Activated naive CD8-positive, alpha-beta T cell treated with anti-CD3 and anti-CD28 coated beads, Interleukin-2, amount 10 ng/mL, durations not matched to agents 7 days and 5 days (primary cell): Measurements from ENCODE around the gene LRCH4. TPM values are rescaled to one million over a fixed set of nuclear protein-coding genes. Genes with fewer than 3 reads are reported as not detected.
A peak's percentile ranks its signal among the peaks of the same experiment; 100 is the strongest.
"Not testable (repeated sequence)": the region's sequence is repeated elsewhere in the genome, so short reads cannot be mapped to it uniquely, and the experiment has no call there.

ENCODE experiments used
- ATAC-seq: fragments of 150-1000 bp; cut with Tn5 transposase; one replicate; pipeline ENCODE4 v1.10.0; 2021; ENCODE audit warnings: low read depth, moderate library complexity
- POLR2A ChIA-PET: fragments of 350-600 bp; sonication (Branson Sonifier 250); formaldehyde crosslinking; loops from one replicate; lab custom pipeline; 2021; ENCODE audit warnings: antibody characterized with exemption; lab: Charles Lee
- DNase-seq: peaks from one replicate; pipeline ENCODE4 v3.0.0; 2021
- H3K27ac Mint-ChIP-seq: one replicate; pipeline ENCODE4 v1.8.0; 2022; ENCODE audit warnings: mild to moderate bottlenecking, mixed read lengths
- H3K27me3 Mint-ChIP-seq: one replicate; pipeline ENCODE4 v1.8.0; 2022; ENCODE audit warnings: mild to moderate bottlenecking, moderate library complexity, mixed read lengths
- H3K36me3 Mint-ChIP-seq: one replicate; pipeline ENCODE4 v1.8.0; 2021; ENCODE audit warnings: mild to moderate bottlenecking, mixed read lengths
- H3K4me1 Mint-ChIP-seq: one replicate; pipeline ENCODE4 v1.8.0; 2021; ENCODE audit warnings: mixed read lengths
- H3K4me3 Mint-ChIP-seq: one replicate; pipeline ENCODE4 v1.8.0; 2022; ENCODE audit warnings: mild to moderate bottlenecking, moderate library complexity, mixed read lengths
- H3K9me3 Mint-ChIP-seq: one replicate; pipeline ENCODE4 v1.8.0; 2021; ENCODE audit warnings: mixed read lengths
- total RNA-seq, 2 experiments: library from RNA; stranded (reverse); gene quantifications; one replicate each; pipeline ENCODE4 v1.2.3, GENCODE V29; 2021

Gene LRCH4
- total RNA-seq, 2 experiments from 2014 or later: 239 to 258 TPM

DNA sequence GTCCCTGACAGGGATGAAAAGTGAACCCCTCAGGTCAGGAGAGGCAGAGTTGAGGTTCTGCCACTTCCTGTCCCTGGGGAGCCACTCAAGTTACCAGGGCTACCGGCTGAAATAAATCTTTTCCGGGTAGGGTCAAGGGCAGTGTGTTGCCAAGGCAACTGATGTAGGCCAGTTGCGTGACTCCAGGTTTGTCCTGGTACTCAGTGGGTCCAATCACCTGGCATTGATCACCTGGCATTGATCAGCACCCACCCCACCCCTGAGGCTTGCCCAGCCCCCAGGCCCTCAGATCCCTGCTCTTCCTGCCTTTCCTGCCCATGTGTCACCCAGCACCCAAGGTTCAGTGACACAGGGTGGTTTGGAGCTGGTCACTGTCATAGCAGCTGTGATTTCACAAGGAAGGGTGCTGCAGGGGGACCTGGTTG lies 18.2 kb downstream of the LRCH4 start:
- Mint-ChIP-seq H3K27ac (peak overlapping the region; percentile 79), H3K36me3 (peaks cover 8% of the 10 kb centered on the region), H3K4me1 (peaks cover 33% of the 10 kb centered on the region), H3K27me3 (no peaks in the 10 kb centered on the region), H3K9me3 (no peaks in the 10 kb centered on the region), H3K4me3 (peak overlapping the region; percentile 13)
- ATAC-seq (no peak), DNase-seq (no peak)
- POLR2A ChIA-PET: interaction anchor here (1.2 to 7.3 kb wide), 4 partner anchors 17 to 59 kb away, joined by 3 to 89 read pairs (median 4); partner anchors contain the start of genes FBXO24, LRCH4 and MOSPD3

DNA sequence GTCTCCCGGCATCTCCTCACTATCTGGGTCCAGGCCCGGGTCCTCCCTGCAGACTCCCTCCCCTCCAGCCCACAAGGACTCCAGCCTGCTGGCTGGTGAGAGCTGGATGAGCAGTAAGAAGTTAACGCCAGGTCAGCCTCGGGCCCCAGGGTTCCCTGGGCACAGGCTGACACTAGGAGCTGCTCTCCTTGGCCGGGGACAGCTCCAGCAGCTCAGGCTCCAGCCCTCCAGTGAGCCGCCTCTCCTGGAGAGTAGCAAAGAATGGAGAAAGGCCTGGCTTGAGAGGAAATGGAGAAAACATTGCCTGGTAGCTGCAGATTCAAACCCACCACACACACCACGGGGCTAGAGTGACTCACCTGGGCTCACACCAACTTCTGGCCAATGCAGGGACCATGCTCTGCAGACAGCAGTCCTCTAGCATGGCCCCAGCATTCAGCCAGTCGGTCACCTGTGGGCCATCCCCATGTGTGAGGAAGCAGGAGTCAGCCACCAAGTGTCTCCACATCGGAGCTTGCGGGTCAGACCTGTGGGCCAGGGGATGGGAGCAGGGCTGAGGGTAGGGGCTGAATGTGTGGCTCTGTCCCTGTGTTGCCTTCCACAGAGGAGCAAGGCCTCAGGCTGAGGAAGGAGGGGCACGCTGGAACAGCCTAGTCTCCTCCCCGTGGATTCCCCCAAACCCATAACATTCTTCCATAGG lies 18.7 kb downstream of the LRCH4 start:
- peak overlapping the region; percentile 79 for H3K27ac Mint-ChIP-seq
- peaks cover 33% of the 10 kb centered on the region for H3K4me1 Mint-ChIP-seq
- H3K36me3 Mint-ChIP-seq: peaks cover 8% of the 10 kb centered on the region
- POLR2A ChIA-PET: interaction anchor here (1.1 to 7.3 kb wide), 4 partner anchors 15 to 45 kb away, joined by 3 to 89 read pairs (median 4); partner anchors contain the start of genes FBXO24, LRCH4 and MOSPD3
- no peak overlapping the region for H3K4me3 Mint-ChIP-seq
- ATAC-seq: no peak
- no peak for DNase-seq
- no peaks in the 10 kb centered on the region for H3K27me3 Mint-ChIP-seq
- H3K9me3 Mint-ChIP-seq: no peaks in the 10 kb centered on the region

DNA sequence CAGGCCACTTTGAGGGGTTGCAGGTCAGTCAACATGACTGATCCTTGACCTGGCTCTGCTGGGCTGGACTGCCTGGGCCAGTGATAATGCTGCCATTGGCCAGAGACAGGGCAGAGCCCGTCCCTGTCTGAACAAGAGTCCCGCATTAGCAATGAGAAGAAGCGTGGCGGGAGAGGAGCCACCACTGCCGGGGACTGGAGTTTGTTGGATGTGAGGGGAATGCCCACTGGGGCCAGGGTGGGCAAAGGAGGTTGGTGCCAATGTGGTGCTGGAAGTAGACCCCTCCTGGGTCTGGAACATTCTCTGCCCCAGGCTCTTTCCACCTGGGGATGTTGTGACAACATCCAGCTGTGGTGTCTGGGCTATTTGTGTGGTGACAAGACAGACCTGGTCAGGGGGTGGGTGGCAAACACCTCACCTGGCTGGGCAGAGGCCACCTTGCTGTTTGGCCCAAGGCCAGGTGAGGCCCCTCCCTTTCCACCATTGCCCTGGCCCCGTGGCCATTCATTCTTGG lies 19.9 kb downstream of the LRCH4 start:
- POLR2A ChIA-PET: interaction anchor here (0.8 to 7.3 kb wide), 3 partner anchors 16 to 19 kb away, joined by 4 to 89 read pairs (median 6); partner anchors contain the start of genes FBXO24 and LRCH4
- peaks cover 28% of the 10 kb centered on the region for H3K4me1 Mint-ChIP-seq

DNA sequence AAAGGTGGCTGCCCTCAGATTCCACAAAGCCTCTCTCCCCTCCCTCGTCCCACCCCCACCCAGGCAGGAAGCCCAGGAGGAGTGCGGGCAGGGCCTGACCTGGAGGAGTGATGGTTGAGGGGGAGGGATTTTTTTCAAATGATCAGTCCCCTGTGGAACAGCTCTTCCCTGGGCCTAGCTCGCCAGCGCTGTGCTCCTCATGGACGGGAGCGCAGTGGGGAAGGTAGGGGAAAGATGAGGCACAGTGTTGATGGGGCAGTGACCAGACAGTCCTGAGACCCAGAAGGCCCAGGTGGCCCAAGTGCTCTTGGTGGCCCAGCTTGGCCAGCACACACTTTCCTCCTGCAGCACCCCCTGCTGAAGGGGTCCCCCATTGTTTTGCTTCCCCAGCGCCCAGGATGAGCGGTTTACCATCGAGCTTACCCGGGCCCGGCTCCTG lies 20.8 kb downstream of the LRCH4 start:
- H3K36me3 Mint-ChIP-seq: peaks cover 5% of the 10 kb centered on the region
- ATAC-seq (no peak), DNase-seq (no peak)
- POLR2A ChIA-PET: interaction anchor here (0.8 to 7.3 kb wide), 2 partner anchors 16 to 20 kb away, joined by 6 to 89 read pairs; partner anchors contain the start of genes FBXO24 and LRCH4
- no peak overlapping the region for H3K4me3 Mint-ChIP-seq
- H3K27me3 Mint-ChIP-seq: no peaks in the 10 kb centered on the region
- H3K4me1 Mint-ChIP-seq: peaks cover 26% of the 10 kb centered on the region
- H3K27ac Mint-ChIP-seq: peak overlapping the region; percentile 51
- no peaks in the 10 kb centered on the region for H3K9me3 Mint-ChIP-seq

More for the DNA sequence above, 19.9 kb downstream of the LRCH4 start:
- H3K36me3 Mint-ChIP-seq: peaks cover 5% of the 10 kb centered on the region
- DNase-seq (no peak), ATAC-seq (no peak)
- peak overlapping the region; percentile 36 for H3K27ac Mint-ChIP-seq
- no peaks in the 10 kb centered on the region for H3K27me3 Mint-ChIP-seq
- no peaks in the 10 kb centered on the region for H3K9me3 Mint-ChIP-seq
- no peak overlapping the region for H3K4me3 Mint-ChIP-seq

DNA sequence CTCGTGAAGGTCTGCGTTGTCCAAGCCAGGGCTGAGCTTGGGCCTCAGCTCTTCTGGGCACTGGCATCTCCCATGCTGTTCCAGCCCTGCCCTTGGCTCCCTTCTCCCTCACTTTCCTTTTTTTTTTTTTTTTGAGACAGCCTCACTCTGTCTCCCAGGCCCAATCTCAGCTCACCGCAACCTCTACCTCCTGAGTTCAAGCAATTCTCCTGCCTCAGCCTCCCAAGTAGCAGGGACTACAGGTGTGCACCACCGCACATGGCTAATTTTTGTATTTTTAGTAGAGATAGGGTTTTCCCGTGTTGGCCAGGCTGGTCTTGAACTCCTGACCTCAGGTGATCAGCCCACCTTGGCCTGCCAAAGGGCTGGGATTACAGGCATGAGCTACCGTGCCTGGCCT lies 21.5 kb downstream of the LRCH4 start:
- not testable (repeated sequence) for H3K36me3 Mint-ChIP-seq, ATAC-seq, H3K9me3 Mint-ChIP-seq, H3K27me3 Mint-ChIP-seq, H3K4me3 Mint-ChIP-seq, DNase-seq, H3K27ac Mint-ChIP-seq
- POLR2A ChIA-PET: interaction anchor here (0.6 to 7.3 kb wide), 2 partner anchors 21 to 109 kb away, joined by 3 to 89 read pairs; partner anchors contain the start of genes FBXO24 and LRCH4
- H3K4me1 Mint-ChIP-seq: peaks cover 25% of the 10 kb centered on the region

DNA sequence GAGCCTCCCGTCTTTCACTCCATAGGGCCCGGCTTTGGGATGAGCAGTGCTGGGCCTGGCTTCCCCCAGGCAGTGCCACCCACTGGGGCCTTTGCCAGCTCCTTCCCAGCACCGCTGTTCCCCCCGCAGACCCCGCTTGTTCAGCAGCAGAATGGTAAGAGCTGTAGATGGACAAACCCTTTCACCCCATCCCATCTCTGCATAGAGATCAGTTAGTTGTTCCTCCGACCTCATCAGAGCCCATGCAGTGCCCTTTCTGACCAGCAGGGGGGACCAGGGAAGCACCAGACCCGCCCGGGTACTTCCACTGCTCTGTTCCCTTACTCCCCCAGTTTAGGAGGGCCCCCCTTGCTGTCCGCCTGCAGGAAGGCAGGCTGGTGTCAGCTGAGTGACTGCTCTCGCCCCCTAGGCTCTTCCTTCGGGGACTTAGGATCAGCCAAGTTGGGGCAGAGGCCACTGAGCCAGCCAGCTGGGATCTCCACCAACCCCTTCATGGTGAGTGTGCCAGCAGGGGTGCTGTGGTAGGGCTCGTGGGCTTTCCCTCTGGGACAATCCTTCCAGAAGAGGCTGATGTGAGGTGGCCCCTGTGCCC lies 22.0 kb downstream of the LRCH4 start:
- peak overlapping the region; percentile 3 for H3K27ac Mint-ChIP-seq
- POLR2A ChIA-PET: interaction anchor here (7.3 kb wide), 1 partner anchor 21 kb away, joined by 89 read pairs; the partner anchor contains the start of genes FBXO24 and LRCH4
- ATAC-seq (peak; percentile 70), DNase-seq (peak; percentile 88)
- peaks cover 5% of the 10 kb centered on the region for H3K36me3 Mint-ChIP-seq
- H3K4me1 Mint-ChIP-seq: peaks cover 20% of the 10 kb centered on the region
- no peaks in the 10 kb centered on the region for H3K27me3 Mint-ChIP-seq
- no peaks in the 10 kb centered on the region for H3K9me3 Mint-ChIP-seq
- H3K4me3 Mint-ChIP-seq: no peak overlapping the region

DNA sequence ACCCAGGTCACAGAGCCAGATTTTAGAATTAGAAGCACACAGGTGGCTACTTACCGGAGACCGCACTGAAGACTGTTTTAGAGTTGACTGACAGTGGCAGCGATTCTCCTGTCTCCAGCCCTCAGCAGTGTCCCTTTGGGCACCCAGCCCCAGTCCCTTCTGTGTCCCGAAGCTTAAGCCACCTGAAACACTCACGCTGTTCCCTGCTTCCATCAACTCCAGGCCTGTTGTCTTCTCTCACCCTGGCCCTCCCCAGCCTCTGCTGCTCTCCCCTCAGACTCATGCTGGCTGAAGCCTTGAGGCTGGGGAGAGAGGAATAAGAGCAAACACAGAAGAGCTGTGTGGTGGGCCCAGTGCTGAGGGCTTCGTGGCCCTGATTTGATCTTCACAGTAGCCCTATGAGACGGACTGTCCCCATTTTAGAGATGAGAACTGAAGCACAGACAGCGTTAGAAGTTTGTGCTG lies 22.8 kb downstream of the LRCH4 start:
- POLR2A ChIA-PET: interaction anchor here (7.3 kb wide), 1 partner anchor 22 kb away, joined by 89 read pairs; the partner anchor contains the start of genes FBXO24 and LRCH4
- ATAC-seq (no peak), DNase-seq (no peak)
- H3K4me3 Mint-ChIP-seq: no peak overlapping the region
- no peak overlapping the region for H3K27ac Mint-ChIP-seq
- H3K4me1 Mint-ChIP-seq: peaks cover 13% of the 10 kb centered on the region
- no peaks in the 10 kb centered on the region for H3K9me3 Mint-ChIP-seq
- H3K27me3 Mint-ChIP-seq: no peaks in the 10 kb centered on the region
- peaks cover 5% of the 10 kb centered on the region for H3K36me3 Mint-ChIP-seq

DNA sequence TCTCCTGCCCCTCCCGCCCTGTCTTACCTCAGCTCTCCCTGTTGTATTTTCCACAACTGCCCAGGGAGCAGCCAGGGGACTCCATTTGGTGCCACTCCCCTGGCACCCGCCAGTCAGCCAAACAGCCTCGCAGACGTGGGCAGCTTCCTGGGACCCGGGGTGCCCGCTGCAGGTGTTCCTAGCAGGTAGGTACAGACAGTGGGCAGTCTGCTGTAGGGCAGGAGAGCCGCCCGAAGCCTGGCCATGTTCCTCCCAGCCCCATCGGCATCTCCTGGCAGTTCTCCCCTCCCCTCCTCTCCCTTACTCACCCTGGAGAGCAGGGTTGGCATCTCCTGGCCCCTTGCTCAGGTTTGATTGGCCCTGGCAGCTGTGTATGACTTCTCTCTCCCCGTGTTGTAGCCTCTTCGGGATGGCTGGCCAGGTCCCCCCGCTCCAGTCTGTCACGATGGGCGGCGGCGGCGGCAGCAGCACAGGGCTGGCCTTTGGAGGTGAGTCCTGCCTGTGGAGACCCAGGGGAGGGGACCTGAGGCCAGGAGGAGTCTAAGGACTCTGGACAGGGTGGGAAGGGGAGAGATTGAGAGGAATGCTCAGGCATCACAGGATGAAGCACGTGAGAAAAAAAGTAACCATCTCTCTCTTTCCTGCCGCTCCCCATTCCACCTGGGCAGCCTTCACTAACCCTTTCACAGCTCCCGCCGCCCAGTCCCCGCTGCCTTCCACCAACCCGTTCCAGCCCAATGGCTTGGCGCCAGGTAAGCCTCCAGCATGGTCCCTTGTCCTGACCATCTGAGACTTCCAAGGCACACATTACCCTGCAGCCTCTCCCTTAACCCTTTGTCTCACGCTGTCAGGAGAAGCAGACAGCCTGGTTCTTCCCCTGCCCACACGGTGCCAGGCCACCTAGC lies 23.5 kb downstream of the LRCH4 start:
- no peak for ATAC-seq
- POLR2A ChIA-PET: interaction anchor here (0.7 to 7.3 kb wide), 3 partner anchors 23 to 100 kb away, joined by 3 to 89 read pairs (median 3); partner anchors contain the start of genes FBXO24 and LRCH4
- Mint-ChIP-seq H3K27me3 (no peaks in the 10 kb centered on the region), H3K9me3 (no peaks in the 10 kb centered on the region), H3K4me1 (peaks cover 8% of the 10 kb centered on the region), H3K36me3 (peaks cover 5% of the 10 kb centered on the region), H3K4me3 (no peak overlapping the region), H3K27ac (no peak overlapping the region)
- DNase-seq: no peak

DNA sequence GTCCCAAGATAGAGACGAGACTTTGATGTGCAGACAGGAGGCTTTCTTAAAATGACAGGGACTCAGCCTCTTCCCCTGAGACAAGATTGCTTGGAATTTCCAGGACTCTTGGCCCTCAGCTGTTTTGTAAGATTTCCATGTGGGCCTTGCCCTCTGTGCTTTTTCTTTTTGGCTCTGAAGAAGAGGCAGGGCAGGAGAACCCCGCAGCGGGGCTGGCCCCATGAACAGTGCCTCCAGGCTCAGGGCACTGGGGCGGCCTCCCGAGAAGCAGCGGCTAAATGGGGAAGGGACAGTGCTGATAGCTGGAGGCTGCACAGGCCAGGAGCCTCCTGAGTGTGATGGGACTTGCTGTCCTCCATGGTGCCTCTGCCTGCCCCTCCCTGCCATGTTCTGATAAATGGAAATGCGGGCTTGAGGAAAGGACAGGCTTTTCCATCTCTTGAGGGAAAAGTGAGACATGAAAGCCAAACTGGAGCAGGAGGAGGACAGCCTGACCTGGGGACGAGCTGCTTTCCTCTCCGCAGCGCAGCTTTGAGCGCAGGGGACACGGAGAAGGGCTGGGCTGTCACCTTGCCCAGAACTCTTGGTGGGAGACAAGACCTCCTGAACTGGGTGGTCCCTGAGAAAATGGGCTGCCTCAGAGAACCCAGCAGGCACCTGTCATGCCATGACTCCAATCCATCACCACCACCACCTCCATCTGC lies 24.3 kb downstream of the LRCH4 start:
- peaks cover 5% of the 10 kb centered on the region for H3K36me3 Mint-ChIP-seq
- DNase-seq: no peak
- no peak for ATAC-seq
- H3K9me3 Mint-ChIP-seq: no peaks in the 10 kb centered on the region
- H3K27me3 Mint-ChIP-seq: no peaks in the 10 kb centered on the region
- H3K4me1 Mint-ChIP-seq: peaks cover 4% of the 10 kb centered on the region
- POLR2A ChIA-PET: interaction anchor here (0.7 to 1.0 kb wide), 2 partner anchors 25 to 100 kb away, joined by 3 read pairs; partner anchors contain the start of genes FBXO24 and LRCH4
- no peak overlapping the region for H3K27ac Mint-ChIP-seq
- no peak overlapping the region for H3K4me3 Mint-ChIP-seq

DNA sequence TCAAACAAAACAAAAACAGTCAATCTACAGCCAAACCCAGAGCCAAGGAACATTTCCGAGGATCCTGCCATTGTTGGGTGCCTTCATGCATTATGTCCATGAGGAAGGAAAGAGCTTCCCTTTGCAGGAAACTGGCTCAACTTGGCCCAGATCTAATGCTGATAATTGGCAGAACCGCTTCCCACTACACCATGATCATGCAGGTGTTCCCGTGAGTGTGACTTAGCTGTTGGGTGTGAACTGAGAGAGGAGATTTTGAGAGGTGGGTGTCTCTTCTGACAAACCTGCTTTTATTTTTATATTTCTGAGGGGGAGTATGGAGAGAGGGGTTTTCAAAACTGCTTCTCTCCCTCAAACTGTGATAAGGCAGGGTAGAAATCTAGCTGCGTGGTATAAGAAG lies 26.8 kb downstream of the LRCH4 start:
- peaks cover 4% of the 10 kb centered on the region for H3K4me1 Mint-ChIP-seq
- peaks cover 12% of the 10 kb centered on the region for H3K36me3 Mint-ChIP-seq
- H3K27me3 Mint-ChIP-seq: no peaks in the 10 kb centered on the region
- no peak overlapping the region for H3K27ac Mint-ChIP-seq
- H3K4me3 Mint-ChIP-seq: no peak overlapping the region
- no peaks in the 10 kb centered on the region for H3K9me3 Mint-ChIP-seq
- POLR2A ChIA-PET: interaction anchor here (0.7 to 2.5 kb wide), 13 partner anchors 9 to 1165 kb away, joined by 3 to 13 read pairs (median 4); partner anchors contain the start of genes AGFG2, FBXO24 and LRCH4
- no peak for ATAC-seq
- no peak for DNase-seq

DNA sequence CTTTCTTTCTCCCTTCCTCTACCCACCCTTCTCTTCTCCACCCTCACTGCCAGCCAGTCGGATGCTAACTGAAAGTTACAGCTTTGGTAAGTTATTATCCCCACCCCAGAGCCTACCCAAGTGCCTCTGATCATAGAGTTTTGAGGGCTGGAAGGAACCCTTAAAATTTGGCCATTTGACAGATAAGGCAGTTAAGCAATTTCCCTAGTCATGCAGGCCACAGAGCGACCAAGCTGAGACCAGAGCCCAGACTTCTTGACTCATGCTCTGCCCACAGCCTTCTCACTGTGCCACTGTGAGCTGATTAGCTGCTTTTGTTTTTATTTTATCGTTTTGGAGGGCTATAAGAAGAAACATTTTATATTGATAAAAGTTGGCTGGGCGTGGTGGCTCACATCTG lies 29.4 kb downstream of the LRCH4 start:
- DNase-seq (no peak), ATAC-seq (no peak)
- Mint-ChIP-seq H3K9me3 (no peaks in the 10 kb centered on the region), H3K4me3 (no peak overlapping the region), H3K4me1 (peaks cover 7% of the 10 kb centered on the region), H3K27me3 (no peaks in the 10 kb centered on the region), H3K27ac (no peak overlapping the region), H3K36me3 (peaks cover 20% of the 10 kb centered on the region)
- POLR2A ChIA-PET: interaction anchor here (0.5 to 0.9 kb wide), 4 partner anchors 14 to 144 kb away, joined by 3 to 6 read pairs (median 4); partner anchors contain the start of genes AGFG2 and FBXO24
